Stimulated activated CD8-positive, alpha-beta memory T cell treated with anti-CD3 and anti-CD28 coated beads, Interleukin-15, amount 100 ng/mL, for 48 hours (primary cell): ENCODE measurements around the gene PTPRU.

Source experiments
- DNase-seq, 2 donors: peaks; one replicate each; pipeline ENCODE4 v3.0.0-alpha.2; 2020; ENCODE audit warnings: low read depth in 2 of 2

The PTPRU gene

GRCh38 chr1:29335573-29335972, 99.3 kb downstream of the PTPRU start:
- DNase-seq, result no peak

- DNase-seq, result no peak
Observed at GRCh38 chr1:29338908-29339575, 102.7 kb downstream of the PTPRU start.

DNA sequence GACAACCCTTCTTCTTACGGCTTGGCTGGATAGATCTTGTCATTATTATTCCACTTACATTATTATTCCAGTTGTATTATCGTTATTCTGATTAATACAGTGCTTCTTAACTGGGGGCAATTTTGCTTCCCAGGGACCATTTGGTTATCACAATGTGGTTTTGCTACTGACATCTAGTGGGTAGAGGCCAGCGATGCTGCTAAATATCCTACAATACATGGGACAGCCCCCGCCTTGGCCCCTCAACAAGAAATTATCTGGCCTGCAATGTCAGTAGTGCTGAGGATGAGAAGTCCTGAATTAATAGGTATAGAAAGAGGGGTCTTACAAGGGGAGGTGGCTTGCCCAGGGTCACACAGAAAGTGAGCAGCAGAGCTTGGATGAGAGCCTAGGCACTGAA, 105.6 kb downstream of the PTPRU start:
- DNase-seq, result no peak

DNA sequence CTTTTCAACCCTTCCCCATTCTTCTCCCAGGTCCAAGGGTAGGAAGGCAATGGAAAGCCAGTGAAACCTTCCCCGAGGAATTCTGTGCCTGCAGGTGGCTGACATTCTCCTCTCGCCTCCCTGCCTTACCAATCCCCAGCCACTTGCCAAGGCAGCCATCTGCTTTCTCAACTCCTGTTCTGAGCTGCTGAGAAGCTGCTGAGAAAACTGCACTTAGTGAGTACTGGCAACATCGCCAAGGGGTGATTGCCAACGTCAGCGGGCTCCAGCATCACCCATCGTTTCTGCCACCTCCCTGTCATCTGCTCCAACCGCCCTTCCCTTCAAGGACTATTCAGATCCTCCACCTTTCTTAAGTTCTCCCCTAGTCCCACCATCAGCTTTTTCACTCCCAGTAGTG, 106.0 kb downstream of the PTPRU start:
- DNase-seq, result no peak

DNA sequence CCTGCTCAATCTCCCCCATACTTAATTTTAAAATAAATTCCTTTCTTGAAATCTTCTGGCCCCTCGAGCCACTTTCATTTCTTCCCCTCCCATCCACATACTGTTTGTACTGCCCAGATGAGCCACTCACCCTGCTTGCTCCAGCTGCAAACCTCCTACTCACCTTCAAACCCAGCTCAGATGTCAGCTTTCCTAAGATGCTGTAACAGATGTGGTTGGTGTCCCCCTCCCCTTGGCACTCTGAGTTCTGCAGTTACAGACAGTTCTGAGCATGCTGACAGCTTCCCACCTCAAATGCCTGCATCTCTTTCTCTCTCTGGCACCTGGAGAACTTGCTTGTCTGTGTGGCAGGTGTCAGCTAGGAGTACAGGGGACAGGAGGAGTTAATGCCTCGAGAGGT, 106.7 kb downstream of the PTPRU start:
- DNase-seq, result no peak

DNA sequence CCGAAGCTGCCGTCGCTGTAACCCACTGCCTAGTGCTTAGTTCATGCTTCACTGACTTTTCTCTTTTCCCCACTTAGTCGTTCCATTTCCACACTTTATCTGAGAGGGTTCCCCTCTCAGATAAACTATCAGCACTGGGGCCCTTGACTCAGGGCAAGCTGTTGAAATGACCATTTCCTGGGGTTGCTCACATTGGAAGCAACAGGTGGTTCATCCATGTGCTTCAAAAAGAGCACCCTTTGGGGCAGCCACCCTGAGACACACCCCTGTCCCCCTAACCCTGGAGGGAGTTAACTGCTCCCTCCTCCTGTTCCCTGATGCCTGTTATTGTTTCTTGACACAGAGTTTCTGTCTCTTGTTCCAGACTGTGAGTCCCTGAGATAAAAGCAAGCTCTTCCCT, 107.2 kb downstream of the PTPRU start:
- DNase-seq, result no peak

- DNase-seq, result no peak
Observed at GRCh38 chr1:29343908-29344307, 107.6 kb downstream of the PTPRU start.

DNA sequence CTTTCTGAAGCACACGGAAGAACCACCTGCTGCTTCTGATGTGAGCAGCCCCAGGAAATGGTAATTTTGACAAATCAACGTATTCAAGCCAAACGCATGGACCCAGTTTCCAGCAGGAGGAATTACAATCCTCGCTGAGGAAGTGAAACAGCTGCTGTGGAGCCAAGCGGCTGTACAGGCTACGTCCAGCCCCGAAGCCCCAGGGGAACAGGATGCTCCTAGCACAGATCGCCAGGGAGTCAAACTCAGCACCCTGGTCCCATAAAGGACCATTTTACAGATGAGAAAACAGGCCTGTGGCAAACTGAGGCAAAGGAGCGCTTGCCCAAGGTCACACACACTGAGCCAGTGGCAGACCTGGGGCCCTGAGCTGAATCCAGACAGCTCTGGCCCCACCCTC, 108.0 kb downstream of the PTPRU start:
- DNase-seq, result no peak

DNA sequence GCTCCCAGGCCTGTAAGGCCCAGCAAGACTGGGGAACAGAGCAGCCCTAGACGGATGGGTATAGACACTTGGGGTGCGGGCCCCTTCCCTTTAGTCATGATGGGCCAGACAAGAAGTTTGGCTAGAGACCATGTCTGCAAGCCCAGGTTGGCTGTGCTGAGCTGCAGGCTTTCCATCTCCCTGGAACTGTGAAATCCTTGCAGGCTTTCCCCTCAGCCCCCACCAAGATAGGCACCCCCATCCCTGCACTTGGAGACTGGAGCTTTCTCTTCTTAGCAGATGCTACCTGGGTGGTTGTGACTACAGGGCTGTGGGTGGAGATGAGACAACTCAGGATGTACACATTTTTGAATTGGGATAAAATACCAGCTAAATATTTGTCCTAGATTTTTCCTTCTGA, 110.3 kb downstream of the PTPRU start:
- DNase-seq, result no peak

DNA sequence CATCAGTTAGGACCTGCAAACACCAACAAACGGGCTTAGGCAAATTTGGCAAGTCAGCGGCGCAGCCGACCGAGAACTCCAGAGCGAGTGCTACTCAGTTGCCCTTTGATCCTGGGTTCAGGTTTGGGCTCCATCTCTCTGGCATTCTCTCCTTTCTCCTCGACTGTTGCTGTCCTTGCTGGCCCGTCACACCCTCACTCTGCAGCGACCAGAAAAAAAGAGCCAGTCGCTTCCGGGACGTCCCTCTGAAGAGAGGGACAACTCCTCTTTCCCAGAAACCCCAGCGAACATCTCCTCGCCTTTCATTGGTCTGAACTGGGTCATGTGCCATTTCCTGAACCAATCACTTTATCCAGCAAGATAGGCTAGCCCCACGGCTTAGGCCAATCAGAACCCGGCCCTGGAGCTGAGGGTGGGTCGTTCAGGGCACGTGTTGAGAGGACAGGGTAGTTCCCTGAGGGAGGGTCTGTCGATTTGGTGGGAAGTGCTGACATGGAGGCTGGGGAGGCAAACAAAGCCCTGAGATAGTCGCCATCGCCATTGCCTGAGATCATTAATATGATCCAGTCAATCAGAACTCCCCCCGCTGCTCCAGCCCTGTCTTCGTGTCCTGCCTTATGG, 113.7 kb downstream of the PTPRU start:
- no peak for DNase-seq

DNA sequence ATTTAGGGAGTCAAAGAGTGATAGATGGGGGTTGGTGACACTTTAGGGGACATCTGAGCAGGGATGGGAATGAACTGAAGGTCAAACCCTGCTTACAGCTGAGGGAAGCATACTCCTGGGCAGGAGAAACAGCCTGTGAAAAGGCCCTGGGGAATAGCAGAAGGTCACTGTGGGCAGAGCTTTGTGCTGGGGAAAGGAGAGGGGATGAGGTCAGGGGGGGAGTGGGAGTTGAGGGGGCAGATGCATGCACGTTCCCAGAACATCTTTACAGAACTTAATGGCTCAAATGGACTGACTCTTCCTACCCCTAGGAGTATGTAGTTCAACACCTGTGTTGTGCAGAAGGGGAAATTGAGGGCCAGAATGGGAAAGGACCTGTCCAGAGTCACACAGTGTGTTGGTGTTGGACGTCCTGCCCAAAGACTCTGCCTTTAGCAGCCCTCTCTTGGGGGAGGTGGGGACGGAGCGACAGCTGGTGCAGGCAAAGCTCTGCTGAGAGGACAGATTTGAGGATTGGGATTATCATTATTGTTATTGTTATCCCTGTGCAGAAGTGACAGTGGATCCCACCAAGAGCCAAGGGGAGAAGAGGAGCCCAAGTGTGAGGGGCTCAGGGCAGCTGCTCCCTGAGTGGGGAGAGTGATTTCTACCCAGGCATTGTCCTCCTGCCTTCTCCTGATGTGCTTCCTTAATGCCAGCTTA, 116.5 kb downstream of the PTPRU start:
- DNase-seq, result no peak

GRCh38 chr1:29354511-29355098, 118.3 kb downstream of the PTPRU start:
- no peak for DNase-seq

GRCh38 chr1:29355375-29355774, 119.1 kb downstream of the PTPRU start:
- DNase-seq, result no peak

DNA sequence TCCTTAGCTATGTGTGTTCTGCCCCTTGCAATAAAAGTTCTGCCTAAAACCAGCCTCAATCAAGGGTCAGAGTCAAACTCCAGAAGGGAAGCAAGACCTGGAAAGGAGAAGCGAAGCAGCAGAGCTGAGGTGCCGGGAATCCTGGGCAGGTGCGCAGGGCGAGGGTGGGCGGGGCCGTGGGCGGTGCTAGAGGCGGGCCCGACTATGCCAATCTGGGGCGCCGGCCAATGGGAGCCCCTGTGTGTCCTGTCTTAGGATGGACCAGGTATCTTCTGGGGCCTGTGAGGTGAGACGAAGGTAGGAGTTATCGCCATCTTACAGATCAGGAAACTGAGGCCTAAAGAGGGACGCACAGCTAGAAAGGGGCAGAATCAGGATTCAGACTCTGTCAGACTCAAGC, 120.3 kb downstream of the PTPRU start:
- no peak for DNase-seq

- no peak for DNase-seq
Observed at GRCh38 chr1:29357452-29357851, 121.1 kb downstream of the PTPRU start.

DNA sequence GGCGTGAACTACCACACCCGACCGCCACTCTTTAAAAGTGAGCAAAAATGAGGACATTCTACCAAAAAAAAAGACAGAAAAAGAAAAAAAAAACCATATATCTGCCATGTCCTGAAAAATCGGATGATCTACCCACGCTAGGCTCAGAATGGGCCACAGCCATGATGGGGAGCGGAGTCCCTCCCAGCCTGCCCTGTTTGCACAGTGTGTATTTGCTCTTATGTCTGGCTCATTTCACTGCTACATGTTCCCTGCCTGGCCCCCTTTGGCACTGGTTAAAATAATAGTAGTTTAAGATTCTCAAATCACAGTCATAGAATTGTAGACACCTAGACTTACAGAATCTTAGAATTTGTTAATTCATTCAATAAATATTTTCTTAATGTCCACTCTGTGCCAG, 121.9 kb downstream of the PTPRU start:
- DNase-seq, result no peak

- DNase-seq, result no peak
Observed at GRCh38 chr1:29360768-29361167, 124.4 kb downstream of the PTPRU start.

- DNase-seq, result no peak
Observed at GRCh38 chr1:29361686-29362085, 125.4 kb downstream of the PTPRU start.

DNA sequence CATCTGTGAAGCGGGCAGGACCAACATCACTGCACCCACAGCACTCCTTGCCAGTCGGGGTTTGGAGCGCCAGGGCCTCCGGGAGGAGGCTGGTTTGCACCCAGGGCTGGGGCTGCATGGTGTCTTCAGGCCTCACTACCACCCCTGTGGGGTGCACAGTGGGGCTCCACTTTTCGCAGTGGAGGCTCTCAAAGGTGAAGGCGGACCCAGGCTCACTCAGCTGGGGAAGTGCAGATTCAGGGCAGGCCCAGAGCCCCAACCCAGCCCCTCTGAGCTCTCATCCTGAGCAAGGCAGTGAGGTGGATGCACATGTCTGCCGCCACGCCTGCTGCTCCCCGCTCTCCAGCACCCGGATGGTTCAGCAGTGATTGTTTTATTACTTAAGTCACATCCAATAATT, 125.8 kb downstream of the PTPRU start:
- DNase-seq, result no peak

GRCh38 chr1:29362764-29363163, 126.4 kb downstream of the PTPRU start:
- DNase-seq, result no peak

DNA sequence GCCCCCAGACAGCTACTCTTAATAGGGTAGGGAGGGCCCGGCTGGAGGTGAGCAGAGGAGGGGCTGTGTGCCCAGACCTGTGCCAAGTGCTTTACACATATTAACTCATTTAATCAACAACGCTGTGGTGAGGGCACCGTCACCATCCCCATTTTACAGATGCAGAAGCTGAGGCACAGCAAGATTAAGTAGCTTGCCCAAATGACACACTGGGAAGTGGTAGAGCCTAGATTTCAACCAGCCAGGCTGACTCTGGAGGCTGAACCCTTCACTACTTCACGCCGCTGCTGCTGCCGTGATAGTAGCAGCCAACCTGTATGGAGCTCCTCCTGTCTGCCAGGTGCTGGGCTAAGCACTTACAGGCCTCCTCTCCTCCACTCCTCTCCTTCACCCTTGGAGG, 127.2 kb downstream of the PTPRU start:
- DNase-seq, result no peak

GRCh38 chr1:29364101-29364678, 127.9 kb downstream of the PTPRU start:
- DNase-seq, result no peak
